ENCODE measurements around the gene CLPX. TPM values are rescaled to one million over a fixed set of nuclear protein-coding genes. Genes with fewer than 3 reads are reported as not detected.
"Not testable (repeated sequence)": the region's sequence is repeated elsewhere in the genome, so short reads cannot be mapped to it uniquely, and the experiment has no call there.

The CLPX gene
- total RNA-seq, 2 experiments from 2014 or later = 46.8 to 58.8 TPM

GRCh38 chr15:65177901-65178300 is 7.2 kb downstream of the CLPX start:
- Mint-ChIP-seq H3K4me3 (no peak overlapping the region), H3K9me3 (ENCODE audit: low read depth) (no peaks in the 10 kb centered on the region), H3K4me1 (peaks cover 14% of the 10 kb centered on the region), H3K36me3 (peaks cover 18% of the 10 kb centered on the region), H3K27me3 (no peaks in the 10 kb centered on the region), H3K27ac (no peak overlapping the region)
- ATAC-seq = no peak
- CTCF ChIA-PET = interaction anchor here (2.6 kb wide), 1 partner anchor 207 kb away, joined by 6 read pairs; no protein-coding TSS in a partner anchor
- no peak for DNase-seq

DNA sequence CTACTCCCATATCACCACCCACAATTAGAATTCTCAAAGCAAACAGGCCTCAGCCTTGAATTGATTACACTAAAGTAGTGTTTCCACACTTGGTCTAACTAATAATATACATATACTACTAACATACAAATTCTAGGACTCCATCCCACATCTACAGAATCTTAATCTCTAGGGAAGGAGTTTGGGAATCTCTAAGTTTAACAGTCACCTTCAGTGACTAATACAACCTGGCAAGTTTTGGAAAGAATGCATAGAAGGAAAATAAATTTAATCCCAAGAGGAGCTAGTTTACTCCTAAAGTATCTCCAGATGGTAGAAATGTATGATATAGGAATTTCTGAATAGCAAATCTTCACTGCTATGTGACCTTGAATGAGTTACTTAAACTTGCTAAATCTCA is 9.1 kb downstream of the CLPX start:
- H3K4me1 Mint-ChIP-seq = peaks cover 4% of the 10 kb centered on the region
- no peak for DNase-seq
- CTCF ChIA-PET = interaction anchor here (1.2 kb wide), 1 partner anchor 122 kb away, joined by 3 read pairs; no protein-coding TSS in a partner anchor
- no peak for ATAC-seq
- no peaks in the 10 kb centered on the region for H3K9me3 Mint-ChIP-seq (ENCODE audit: low read depth)
- H3K27ac Mint-ChIP-seq = no peak overlapping the region
- H3K4me3 Mint-ChIP-seq = no peak overlapping the region
- no peaks in the 10 kb centered on the region for H3K27me3 Mint-ChIP-seq
- peaks cover 23% of the 10 kb centered on the region for H3K36me3 Mint-ChIP-seq

GRCh38 chr15:65175511-65175910 is 9.6 kb downstream of the CLPX start:
- Mint-ChIP-seq H3K4me3 (no peak overlapping the region), H3K27me3 (no peaks in the 10 kb centered on the region), H3K27ac (no peak overlapping the region), H3K4me1 (peaks cover 3% of the 10 kb centered on the region), H3K9me3 (ENCODE audit: low read depth) (no peaks in the 10 kb centered on the region), H3K36me3 (peaks cover 22% of the 10 kb centered on the region)
- no peak for DNase-seq
- CTCF ChIA-PET = interaction anchor here (1.2 kb wide), 1 partner anchor 10 kb away, joined by 3 read pairs; the partner anchor contains the start of gene CLPX
- ATAC-seq = no peak

DNA sequence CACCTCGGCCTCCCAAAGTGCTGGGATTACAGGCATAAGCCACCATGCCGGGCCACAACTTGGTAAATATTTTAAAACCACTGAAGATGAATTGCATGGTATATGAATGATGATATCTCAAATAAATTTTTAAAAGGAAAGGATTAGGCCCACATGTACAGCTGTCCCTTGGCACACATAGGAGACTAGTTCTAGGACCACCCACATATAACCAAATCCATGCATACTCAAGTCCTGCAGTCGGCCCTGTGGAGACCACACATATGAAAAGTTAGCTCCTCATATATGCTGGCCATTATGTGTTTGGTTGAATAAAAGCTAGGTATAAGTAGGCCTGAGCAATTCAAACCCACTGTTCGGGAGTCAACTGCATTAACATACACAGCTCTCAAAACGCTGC is 10.6 kb downstream of the CLPX start:
- Mint-ChIP-seq H3K4me3 (no peak overlapping the region), H3K9me3 (ENCODE audit: low read depth) (no peaks in the 10 kb centered on the region), H3K4me1 (no peaks in the 10 kb centered on the region), H3K36me3 (peaks cover 23% of the 10 kb centered on the region), H3K27me3 (no peaks in the 10 kb centered on the region), H3K27ac (no peak overlapping the region)
- DNase-seq = no peak
- no peak for ATAC-seq
- CTCF ChIA-PET = interaction anchor here (1.2 kb wide), 1 partner anchor 11 kb away, joined by 3 read pairs; the partner anchor contains the start of gene CLPX

GRCh38 chr15:65172531-65172930 is 12.6 kb downstream of the CLPX start:
- H3K4me1 Mint-ChIP-seq = no peaks in the 10 kb centered on the region
- no peak overlapping the region for H3K4me3 Mint-ChIP-seq
- no peak overlapping the region for H3K27ac Mint-ChIP-seq
- no peaks in the 10 kb centered on the region for H3K9me3 Mint-ChIP-seq (ENCODE audit: low read depth)
- CTCF ChIA-PET = no interaction called here
- no peaks in the 10 kb centered on the region for H3K27me3 Mint-ChIP-seq
- peaks cover 22% of the 10 kb centered on the region for H3K36me3 Mint-ChIP-seq
- no peak for ATAC-seq
- DNase-seq = no peak

- Mint-ChIP-seq H3K4me3 (no peak overlapping the region), H3K4me1 (no peaks in the 10 kb centered on the region), H3K27ac (no peak overlapping the region), H3K36me3 (peaks cover 22% of the 10 kb centered on the region), H3K27me3 (no peaks in the 10 kb centered on the region), H3K9me3 (ENCODE audit: low read depth) (no peaks in the 10 kb centered on the region)
- CTCF ChIA-PET = no interaction called here
- ATAC-seq (no peak), DNase-seq (no peak)
Observed at GRCh38 chr15:65171428-65171827, 13.7 kb downstream of the CLPX start.

GRCh38 chr15:65165875-65166274 is 19.3 kb downstream of the CLPX start:
- H3K9me3 Mint-ChIP-seq (ENCODE audit: low read depth) = no peaks in the 10 kb centered on the region
- no peak for DNase-seq
- no peak overlapping the region for H3K27ac Mint-ChIP-seq
- H3K4me1 Mint-ChIP-seq = no peaks in the 10 kb centered on the region
- H3K4me3 Mint-ChIP-seq = no peak overlapping the region
- H3K36me3 Mint-ChIP-seq = peaks cover 12% of the 10 kb centered on the region
- no peak for ATAC-seq
- CTCF ChIA-PET = no interaction called here
- no peaks in the 10 kb centered on the region for H3K27me3 Mint-ChIP-seq

- DNase-seq = no peak
- no peaks in the 10 kb centered on the region for H3K4me1 Mint-ChIP-seq
- no peaks in the 10 kb centered on the region for H3K9me3 Mint-ChIP-seq (ENCODE audit: low read depth)
- no peak overlapping the region for H3K4me3 Mint-ChIP-seq
- H3K27ac Mint-ChIP-seq = no peak overlapping the region
- H3K36me3 Mint-ChIP-seq = peaks cover 13% of the 10 kb centered on the region
- CTCF ChIA-PET = interaction anchor here (1.2 kb wide), 1 partner anchor 134 kb away, joined by 5 read pairs; no protein-coding TSS in a partner anchor
- ATAC-seq = no peak
- no peaks in the 10 kb centered on the region for H3K27me3 Mint-ChIP-seq
Observed at GRCh38 chr15:65164139-65164538, 21.0 kb downstream of the CLPX start.

- Mint-ChIP-seq H3K36me3 (peaks cover 14% of the 10 kb centered on the region), H3K9me3 (ENCODE audit: low read depth) (no peaks in the 10 kb centered on the region), H3K4me1 (no peaks in the 10 kb centered on the region), H3K4me3 (no peak overlapping the region), H3K27ac (no peak overlapping the region), H3K27me3 (no peaks in the 10 kb centered on the region)
- DNase-seq (no peak), ATAC-seq (no peak)
- CTCF ChIA-PET = no interaction called here
Observed at GRCh38 chr15:65163041-65163440, 22.1 kb downstream of the CLPX start.

GRCh38 chr15:65156692-65157091 is 28.4 kb downstream of the CLPX start:
- no peak overlapping the region for H3K27ac Mint-ChIP-seq
- no peak for DNase-seq
- ATAC-seq = no peak
- no peaks in the 10 kb centered on the region for H3K4me1 Mint-ChIP-seq
- CTCF ChIA-PET = no interaction called here
- no peaks in the 10 kb centered on the region for H3K27me3 Mint-ChIP-seq
- peaks cover 29% of the 10 kb centered on the region for H3K36me3 Mint-ChIP-seq
- H3K4me3 Mint-ChIP-seq = no peak overlapping the region
- H3K9me3 Mint-ChIP-seq (ENCODE audit: low read depth) = no peaks in the 10 kb centered on the region

GRCh38 chr15:65154720-65155119 is 30.4 kb downstream of the CLPX start:
- CTCF ChIA-PET = no interaction called here
- H3K36me3 Mint-ChIP-seq = peaks cover 32% of the 10 kb centered on the region

DNA sequence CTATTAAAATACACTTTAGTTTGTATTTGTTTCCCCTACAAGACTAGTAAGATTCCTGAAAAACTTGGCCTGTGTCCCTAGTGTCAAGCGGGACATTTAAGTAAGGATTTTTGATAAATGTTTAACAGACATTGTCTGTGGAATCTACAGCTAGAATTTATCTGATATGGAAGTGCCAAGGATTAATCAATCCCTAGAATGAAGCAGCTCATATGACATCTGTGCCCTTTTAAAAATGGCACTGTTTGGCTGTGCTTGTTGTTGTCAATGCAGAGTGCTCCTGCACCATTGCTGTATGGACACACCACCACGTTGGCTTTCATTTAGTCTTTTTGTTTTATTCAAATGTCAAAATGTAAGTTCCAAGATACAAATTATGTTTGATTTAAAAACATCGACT is 37.2 kb downstream of the CLPX start:
- Mint-ChIP-seq H3K27me3 (no peaks in the 10 kb centered on the region), H3K4me3 (no peak overlapping the region), H3K9me3 (ENCODE audit: low read depth) (no peaks in the 10 kb centered on the region), H3K27ac (no peak overlapping the region), H3K4me1 (no peaks in the 10 kb centered on the region), H3K36me3 (peaks cover 10% of the 10 kb centered on the region)
- CTCF ChIA-PET = interaction anchor here (0.6 to 1.3 kb wide), 3 partner anchors 92 to 415 kb away, joined by 3 read pairs; no protein-coding TSS in a partner anchor
- ATAC-seq (no peak), DNase-seq (no peak)

More at GRCh38 chr15:65154720-65155119, 30.4 kb downstream of the CLPX start:
- H3K9me3 Mint-ChIP-seq (ENCODE audit: low read depth) = no peaks in the 10 kb centered on the region
- H3K4me3 Mint-ChIP-seq = no peak overlapping the region
- ATAC-seq (no peak), DNase-seq (no peak)
- no peak overlapping the region for H3K27ac Mint-ChIP-seq
- H3K27me3 Mint-ChIP-seq = no peaks in the 10 kb centered on the region
- no peaks in the 10 kb centered on the region for H3K4me1 Mint-ChIP-seq

GRCh38 chr15:65146438-65146837 is 38.7 kb downstream of the CLPX start:
- Mint-ChIP-seq H3K9me3 (ENCODE audit: low read depth) (no peaks in the 10 kb centered on the region), H3K4me3 (no peak overlapping the region), H3K27ac (no peak overlapping the region), H3K27me3 (no peaks in the 10 kb centered on the region), H3K4me1 (no peaks in the 10 kb centered on the region), H3K36me3 (peaks cover 5% of the 10 kb centered on the region)
- DNase-seq = no peak
- CTCF ChIA-PET = no interaction called here
- ATAC-seq = no peak

DNA sequence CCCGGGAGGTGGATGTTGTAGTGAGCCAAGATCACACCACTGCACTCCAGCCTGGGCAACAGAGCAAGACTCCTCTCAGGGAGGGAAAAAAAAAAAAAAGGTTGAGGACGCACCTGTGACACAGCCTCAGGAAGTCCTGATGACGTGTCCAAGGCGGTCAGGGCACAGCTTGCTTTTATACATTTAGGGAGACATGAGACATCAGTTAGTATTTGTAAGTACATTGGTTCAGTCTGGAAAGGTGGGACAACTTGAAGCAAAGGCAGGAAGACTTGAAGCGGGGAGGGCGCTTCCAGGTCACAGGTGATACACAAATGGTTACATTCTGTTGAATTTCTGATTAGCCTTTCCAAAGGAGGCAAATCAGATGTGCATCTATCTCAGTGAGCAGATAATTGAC is 46.5 kb downstream of the CLPX start:
- H3K9me3 Mint-ChIP-seq (ENCODE audit: low read depth) = not testable (repeated sequence)

GRCh38 chr15:65137893-65138292 is 47.2 kb downstream of the CLPX start:
- H3K27ac Mint-ChIP-seq; H3K4me3 Mint-ChIP-seq; ATAC-seq; H3K36me3 Mint-ChIP-seq; H3K27me3 Mint-ChIP-seq; H3K9me3 Mint-ChIP-seq (ENCODE audit: low read depth); CTCF ChIA-PET; DNase-seq; H3K4me1 Mint-ChIP-seq: not testable (repeated sequence)

More for the DNA sequence above, 46.5 kb downstream of the CLPX start:
- ATAC-seq, DNase-seq, H3K27ac Mint-ChIP-seq, H3K27me3 Mint-ChIP-seq, H3K36me3 Mint-ChIP-seq, H3K4me3 Mint-ChIP-seq, H3K4me1 Mint-ChIP-seq, CTCF ChIA-PET: not testable (repeated sequence)
